Measurements from ENCODE around the gene CNOT4. TPM values are rescaled to one million over a fixed set of nuclear protein-coding genes. Genes with fewer than 3 reads are reported as not detected.

The CNOT4 gene
- total and polyA plus RNA-seq, 2 of the 4 experiments (the other 2 are of a cell fraction), result 7.0 to 8.1 TPM

GRCh38 chr7:135463908-135464307 lies 46.0 kb downstream of the CNOT4 start:
- CTCF ChIA-PET, result no interaction called here
- H3K4me2 ChIP-seq (ENCODE audit: low read depth, low read length), result no peak overlapping the region
- H3K79me1 ChIP-seq (ENCODE audit: low read depth in 1 of 2, low read length in 2 of 2), result peaks cover 20 to 58% of the 10 kb centered on the region in 2 experiments
- H3K4ac ChIP-seq (ENCODE audit: low read depth, low read length), result no peak overlapping the region
- no peak overlapping the region for H3K18ac ChIP-seq (ENCODE audit: low read depth, low read length)
- no CpG with 5 or more reads among the region's 3 CpGs for WGBS, 2 experiments (ENCODE audit: extremely low coverage in 2 of 2, insufficient read length in 1 of 2)
- DNase-seq, result no peak
- in situ Hi-C loops (cut with MboI; ENCODE audit: low sequenced_read_pairs), result no loop called here
- no peak overlapping the region for H2AK5ac ChIP-seq (ENCODE audit: low read depth, low read length)
- H3K56ac ChIP-seq (ENCODE audit: extremely low read depth, insufficient read depth, low read length), result no peak overlapping the region
- H3K23ac ChIP-seq (ENCODE audit: low read depth, low read length), result no peak overlapping the region
- no peaks in the 10 kb centered on the region for H3K9me3 ChIP-seq (ENCODE audit: control insufficient read depth, insufficient read depth, low read length)
- H3K27me3 ChIP-seq (ENCODE audit: control insufficient read depth, insufficient read depth, low read length), result no peaks in the 10 kb centered on the region
- no peak overlapping the region for H3K27ac ChIP-seq (ENCODE audit: insufficient read depth, low read length)
- no peak overlapping the region for H2BK120ac ChIP-seq (ENCODE audit: low read depth, low read length)
- no TSS peak for BruUV-seq (replicated peaks)
- H2BK20ac ChIP-seq (ENCODE audit: low read depth, low read length), result no peak overlapping the region
- ATAC-seq (ENCODE audit: low read depth), result no peak
- no peak overlapping the region for H3K14ac ChIP-seq (replicated peaks; ENCODE audit: low read depth, low read length)
- no peak overlapping the region for H3K4me3 ChIP-seq (ENCODE audit: insufficient read depth, low read depth, low read length)
- H3K36me3 ChIP-seq (ENCODE audit: control insufficient read depth, insufficient read depth, low read length), result no peaks in the 10 kb centered on the region
- no peak overlapping the region for H3K9ac ChIP-seq (ENCODE audit: low read depth, low read length)
- TF ChIP-seq POLR2A (IDR thresholded peaks at IDR 0.05; ENCODE audit: low read depth, low read length) (no peak), MAFK (IDR thresholded peaks at IDR 0.05; ENCODE audit: low read depth, low read length) (no peak), MXI1 (IDR thresholded peaks at IDR 0.05; ENCODE audit: borderline replicate concordance, low read depth, low read length) (no peak), MAZ (IDR thresholded peaks at IDR 0.05; ENCODE audit: borderline replicate concordance, low read depth, low read length) (no peak), CHD1 (IDR thresholded peaks at IDR 0.05; ENCODE audit: low read depth, low read length) (no peak), FOS (IDR thresholded peaks at IDR 0.05; ENCODE audit: low read depth, low read length) (no peak), SMC3 (IDR thresholded peaks at IDR 0.05; ENCODE audit: low read depth, low read length) (no peak)
- TF ChIP-seq, protein P1, sequence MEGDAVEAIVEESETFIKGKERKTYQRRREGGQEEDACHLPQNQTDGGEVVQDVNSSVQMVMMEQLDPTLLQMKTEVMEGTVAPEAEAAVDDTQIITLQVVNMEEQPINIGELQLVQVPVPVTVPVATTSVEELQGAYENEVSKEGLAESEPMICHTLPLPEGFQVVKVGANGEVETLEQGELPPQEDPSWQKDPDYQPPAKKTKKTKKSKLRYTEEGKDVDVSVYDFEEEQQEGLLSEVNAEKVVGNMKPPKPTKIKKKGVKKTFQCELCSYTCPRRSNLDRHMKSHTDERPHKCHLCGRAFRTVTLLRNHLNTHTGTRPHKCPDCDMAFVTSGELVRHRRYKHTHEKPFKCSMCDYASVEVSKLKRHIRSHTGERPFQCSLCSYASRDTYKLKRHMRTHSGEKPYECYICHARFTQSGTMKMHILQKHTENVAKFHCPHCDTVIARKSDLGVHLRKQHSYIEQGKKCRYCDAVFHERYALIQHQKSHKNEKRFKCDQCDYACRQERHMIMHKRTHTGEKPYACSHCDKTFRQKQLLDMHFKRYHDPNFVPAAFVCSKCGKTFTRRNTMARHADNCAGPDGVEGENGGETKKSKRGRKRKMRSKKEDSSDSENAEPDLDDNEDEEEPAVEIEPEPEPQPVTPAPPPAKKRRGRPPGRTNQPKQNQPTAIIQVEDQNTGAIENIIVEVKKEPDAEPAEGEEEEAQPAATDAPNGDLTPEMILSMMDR (conservative IDR thresholded peaks at IDR 0.05; ENCODE audit: low read depth, low read length), result no peak
- H4K8ac ChIP-seq (ENCODE audit: low read depth in 2 of 2, low read length in 2 of 2), result no peak overlapping the region
- H3K4me1 ChIP-seq (ENCODE audit: control insufficient read depth, insufficient read depth, low read length), result peaks cover 2% of the 10 kb centered on the region; the same call in 1 of the 2 replicates
- H4K20me1 ChIP-seq (ENCODE audit: insufficient read depth, low read length), result peaks cover 30% of the 10 kb centered on the region
- intact Hi-C loops (cut with micrococcal nuclease), result no loop called here
- no peak overlapping the region for H4K91ac ChIP-seq (ENCODE audit: insufficient read depth, low read depth, low read length)
- POLR2A ChIA-PET (ENCODE audit: unreplicated experiment), result no interaction called here
- no peak overlapping the region for H2BK5ac ChIP-seq (ENCODE audit: low read depth, low read length, poor library complexity, severe bottlenecking)
- H2BK15ac ChIP-seq (ENCODE audit: low read depth, low read length), result no peak overlapping the region
- H2AFZ ChIP-seq (replicated peaks; ENCODE audit: low read length, poor library complexity), result no peak overlapping the region
- no peaks in the 10 kb centered on the region for H3K9me1 ChIP-seq (ENCODE audit: insufficient read depth, low read length)
- dilution Hi-C loops (cut with HindIII; ENCODE audit: low sequenced_read_pairs, unreplicated experiment), result no loop called here
- H4K5ac ChIP-seq (ENCODE audit: low read depth, low read length), result no peak overlapping the region
- no peak overlapping the region for H2AK9ac ChIP-seq (replicated peaks; ENCODE audit: low read depth, low read length, poor library complexity)

Data from IMR-90 (cell line).